ENCODE results near the gene DMGDH. TPM values are rescaled to one million over a fixed set of nuclear protein-coding genes. Genes with fewer than 3 reads are reported as not detected.

Gene DMGDH
- total RNA-seq, 2 donors from 2014 or later: 2.7 TPM; not detected in 1

- H3K27ac Mint-ChIP-seq: no peak overlapping the region
- no peaks in the 10 kb centered on the region for H3K9me3 Mint-ChIP-seq
- no peak for DNase-seq (ENCODE audit: low spot score in 2 of 2)
- no peaks in the 10 kb centered on the region for H3K36me3 Mint-ChIP-seq
- no peak for ATAC-seq
Observed at GRCh38 chr5:79031485-79031867, 38.0 kb downstream of the DMGDH start.

- Mint-ChIP-seq H3K27ac (no peak overlapping the region), H3K36me3 (no peaks in the 10 kb centered on the region), H3K9me3 (no peaks in the 10 kb centered on the region)
- ATAC-seq (no peak), DNase-seq (ENCODE audit: low spot score in 2 of 2) (no peak)
Observed at GRCh38 chr5:79030663-79031484, 38.6 kb downstream of the DMGDH start.

- H3K36me3 Mint-ChIP-seq: no peaks in the 10 kb centered on the region
- H3K9me3 Mint-ChIP-seq: no peaks in the 10 kb centered on the region
- ATAC-seq (peak in 1 of 2 donors; percentile 58), DNase-seq (ENCODE audit: low spot score in 2 of 2) (peak in 1 of 2 donors; percentile 63)
- no peak overlapping the region for H3K27ac Mint-ChIP-seq
Observed at GRCh38 chr5:79025054-79025472, 44.4 kb downstream of the DMGDH start.

- H3K36me3 Mint-ChIP-seq: no peaks in the 10 kb centered on the region
- H3K9me3 Mint-ChIP-seq: no peaks in the 10 kb centered on the region
- H3K27ac Mint-ChIP-seq: no peak overlapping the region
- DNase-seq (ENCODE audit: low spot score in 2 of 2) (no peak), ATAC-seq (no peak)
Observed at GRCh38 chr5:79023947-79024346, 45.5 kb downstream of the DMGDH start.

GRCh38 chr5:79023348-79023747 is 46.1 kb downstream of the DMGDH start:
- ATAC-seq (no peak), DNase-seq (ENCODE audit: low spot score in 2 of 2) (no peak)
- H3K36me3 Mint-ChIP-seq: no peaks in the 10 kb centered on the region
- no peak overlapping the region for H3K27ac Mint-ChIP-seq
- no peaks in the 10 kb centered on the region for H3K9me3 Mint-ChIP-seq

GRCh38 chr5:79022771-79023170 is 46.7 kb downstream of the DMGDH start:
- DNase-seq (ENCODE audit: low spot score in 2 of 2) (no peak), ATAC-seq (no peak)
- Mint-ChIP-seq H3K36me3 (no peaks in the 10 kb centered on the region), H3K9me3 (no peaks in the 10 kb centered on the region), H3K27ac (no peak overlapping the region)

- ATAC-seq (no peak), DNase-seq (ENCODE audit: low spot score in 2 of 2) (no peak)
- no peaks in the 10 kb centered on the region for H3K36me3 Mint-ChIP-seq
- no peak overlapping the region for H3K27ac Mint-ChIP-seq
- no peaks in the 10 kb centered on the region for H3K9me3 Mint-ChIP-seq
Observed at GRCh38 chr5:79021753-79022152, 47.7 kb downstream of the DMGDH start.

GRCh38 chr5:79020861-79021561 is 48.5 kb downstream of the DMGDH start:
- Mint-ChIP-seq H3K27ac (no peak overlapping the region), H3K9me3 (no peaks in the 10 kb centered on the region), H3K36me3 (no peaks in the 10 kb centered on the region)
- DNase-seq (ENCODE audit: low spot score in 2 of 2) (peak in 1 of 2 donors; percentile 51), ATAC-seq (peak; percentile 45 to 59)

GRCh38 chr5:79014631-79015030 is 54.8 kb downstream of the DMGDH start:
- H3K9me3 Mint-ChIP-seq: peaks cover 9 to 11% of the 10 kb centered on the region in 2 donors
- no peak for DNase-seq (ENCODE audit: low spot score in 2 of 2)
- no peak overlapping the region for H3K27ac Mint-ChIP-seq
- ATAC-seq: no peak
- peaks cover 6 to 17% of the 10 kb centered on the region in 2 donors for H3K36me3 Mint-ChIP-seq

- no peak for ATAC-seq
- peaks cover 9 to 11% of the 10 kb centered on the region in 2 donors for H3K9me3 Mint-ChIP-seq
- H3K36me3 Mint-ChIP-seq: peaks cover 6 to 17% of the 10 kb centered on the region in 2 donors
- DNase-seq (ENCODE audit: low spot score in 2 of 2): no peak
- no peak overlapping the region for H3K27ac Mint-ChIP-seq
Observed at GRCh38 chr5:79011869-79012268, 57.6 kb downstream of the DMGDH start.

- no peak for DNase-seq (ENCODE audit: low spot score in 2 of 2)
- ATAC-seq: no peak
- Mint-ChIP-seq H3K36me3 (peaks cover 6 to 17% of the 10 kb centered on the region in 2 donors), H3K27ac (no peak overlapping the region), H3K9me3 (peaks cover 9 to 11% of the 10 kb centered on the region in 2 donors)
Observed at GRCh38 chr5:79011219-79011836, 58.1 kb downstream of the DMGDH start.

GRCh38 chr5:79008362-79008761 is 61.1 kb downstream of the DMGDH start:
- no peak for ATAC-seq
- no peak overlapping the region for H3K27ac Mint-ChIP-seq
- no peak for DNase-seq (ENCODE audit: low spot score in 2 of 2)
- peaks cover 7 to 9% of the 10 kb centered on the region in 2 donors for H3K9me3 Mint-ChIP-seq
- H3K36me3 Mint-ChIP-seq: peaks cover 6 to 17% of the 10 kb centered on the region in 2 donors

- Mint-ChIP-seq H3K27ac (no peak overlapping the region), H3K36me3 (peaks cover 2 to 12% of the 10 kb centered on the region in 2 donors), H3K9me3 (peaks cover 2 to 4% of the 10 kb centered on the region in 2 donors)
- DNase-seq (ENCODE audit: low spot score in 2 of 2) (no peak), ATAC-seq (no peak)
Observed at GRCh38 chr5:79007872-79008271, 61.6 kb downstream of the DMGDH start.

- ATAC-seq (no peak), DNase-seq (ENCODE audit: low spot score in 2 of 2) (no peak)
- H3K9me3 Mint-ChIP-seq: no peaks in the 10 kb centered on the region
- no peak overlapping the region for H3K27ac Mint-ChIP-seq
- H3K36me3 Mint-ChIP-seq: no peaks in the 10 kb centered on the region
Observed at GRCh38 chr5:79005936-79006631, 63.4 kb downstream of the DMGDH start.

GRCh38 chr5:79005151-79005550 is 64.3 kb downstream of the DMGDH start:
- Mint-ChIP-seq H3K27ac (no peak overlapping the region), H3K9me3 (no peaks in the 10 kb centered on the region), H3K36me3 (no peaks in the 10 kb centered on the region)
- no peak for DNase-seq (ENCODE audit: low spot score in 2 of 2)
- ATAC-seq: no peak

- DNase-seq (ENCODE audit: low spot score in 2 of 2) (no peak), ATAC-seq (no peak)
- no peaks in the 10 kb centered on the region for H3K36me3 Mint-ChIP-seq
Observed at GRCh38 chr5:79002374-79002773, 67.1 kb downstream of the DMGDH start.

GRCh38 chr5:79001471-79001870 is 68.0 kb downstream of the DMGDH start:
- no peak overlapping the region for H3K27ac Mint-ChIP-seq
- H3K36me3 Mint-ChIP-seq: no peaks in the 10 kb centered on the region
- H3K9me3 Mint-ChIP-seq: no peaks in the 10 kb centered on the region
- ATAC-seq (no peak), DNase-seq (ENCODE audit: low spot score in 2 of 2) (no peak)

More at GRCh38 chr5:79002374-79002773, 67.1 kb downstream of the DMGDH start:
- H3K9me3 Mint-ChIP-seq: no peaks in the 10 kb centered on the region
- H3K27ac Mint-ChIP-seq: no peak overlapping the region

Data from activated naive CD4-positive, alpha-beta T cell treated with anti-CD3 and anti-CD28 coated beads, Interleukin-2, amount 50 U/mL, for 72 hours (primary cell).